HPDE6-E6E7 (cell line): ENCODE data around the gene PDLIM1.

ENCODE experiments used
- DNase-seq: peaks from one replicate; pipeline ENCODE4 v3.0.0; 2011; ENCODE audit warnings: missing footprints; ENCODE audit errors: extremely low spot score

The PDLIM1 gene

GRCh38 chr10:95289003-95289920 is 1.5 kb downstream of the PDLIM1 start:
- no peak for DNase-seq

DNA sequence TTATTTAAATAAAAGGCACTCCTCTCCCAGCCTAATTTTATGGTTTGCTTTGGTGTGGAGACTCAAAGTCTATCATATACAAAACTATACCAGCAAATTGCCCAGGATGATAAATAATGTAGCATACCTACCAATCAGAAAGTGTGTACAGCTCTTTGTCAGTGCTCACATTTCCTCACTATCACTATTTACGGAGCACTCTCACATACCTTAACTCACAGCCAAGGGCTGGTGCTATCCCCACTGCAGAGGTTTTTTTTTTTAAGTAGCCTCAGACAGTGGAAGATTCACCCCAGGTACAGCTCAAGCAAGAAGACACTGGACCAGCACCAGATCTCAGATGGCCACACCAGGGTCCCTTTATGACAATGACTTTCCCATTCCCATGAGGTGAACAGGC is 2.5 kb downstream of the PDLIM1 start:
- DNase-seq: no peak

- DNase-seq: no peak
Observed at GRCh38 chr10:95287281-95287680, 3.5 kb downstream of the PDLIM1 start.

DNA sequence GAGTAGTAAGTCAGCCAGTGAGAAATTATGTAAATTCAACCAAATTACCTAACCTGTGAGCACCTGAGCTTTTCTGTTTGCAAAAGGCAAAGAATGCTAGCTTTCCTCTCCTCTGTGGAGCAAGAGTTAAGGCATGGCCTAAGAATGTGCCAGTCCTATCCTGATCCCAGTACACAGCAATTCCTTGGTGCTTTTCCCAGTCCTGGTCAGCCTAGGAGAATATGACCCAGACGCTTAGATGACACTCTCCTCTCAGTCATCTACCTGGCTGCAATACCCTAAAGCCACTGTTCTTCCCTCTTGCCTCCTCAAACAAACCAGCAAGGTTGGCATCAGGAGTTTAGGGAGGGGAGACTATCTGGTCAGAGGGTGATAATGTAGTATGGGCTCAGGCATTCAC is 4.1 kb downstream of the PDLIM1 start:
- no peak for DNase-seq

- no peak for DNase-seq
Observed at GRCh38 chr10:95285556-95285955, 5.2 kb downstream of the PDLIM1 start.

DNA sequence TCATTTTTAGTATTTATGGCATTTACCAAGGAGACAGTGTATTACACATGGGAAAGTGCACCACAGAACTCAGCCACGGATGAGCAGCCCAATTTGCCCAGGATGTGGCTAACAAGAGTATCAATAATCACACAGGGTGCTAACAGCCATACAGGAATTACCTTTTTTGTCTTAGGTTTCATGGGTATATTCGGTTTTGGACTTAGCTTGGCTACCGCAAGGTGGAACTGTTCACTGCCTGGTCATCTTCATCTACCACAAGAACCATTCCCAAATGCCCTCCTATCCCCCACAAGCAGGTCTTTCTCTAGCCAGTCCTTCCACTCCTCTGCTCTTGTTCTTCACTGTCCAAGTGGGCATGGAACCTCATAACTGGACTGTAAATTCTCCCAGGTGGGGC is 6.0 kb downstream of the PDLIM1 start:
- no peak for DNase-seq

GRCh38 chr10:95282107-95282506 is 8.7 kb downstream of the PDLIM1 start:
- DNase-seq: no peak

DNA sequence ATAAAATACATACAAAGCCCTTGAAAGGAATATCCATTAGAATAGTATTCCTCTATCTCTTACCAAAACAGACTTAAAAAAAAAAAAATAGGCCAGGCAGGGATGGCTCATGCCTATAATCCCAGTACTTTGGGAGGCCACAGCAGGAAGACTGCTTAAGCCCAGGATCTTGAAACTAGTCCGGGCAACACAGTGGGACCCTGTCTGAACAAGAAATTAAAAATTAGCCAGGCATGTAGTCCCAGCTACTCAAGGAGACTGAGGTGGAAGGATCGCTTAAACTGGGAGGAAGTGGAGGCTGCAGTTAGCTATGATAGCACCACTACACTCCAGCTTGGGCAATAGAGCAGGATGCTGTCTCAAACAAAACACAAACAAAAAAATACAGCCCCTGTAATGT is 9.6 kb downstream of the PDLIM1 start:
- DNase-seq: no peak

- no peak for DNase-seq
Observed at GRCh38 chr10:95280637-95281036, 10.2 kb downstream of the PDLIM1 start.

DNA sequence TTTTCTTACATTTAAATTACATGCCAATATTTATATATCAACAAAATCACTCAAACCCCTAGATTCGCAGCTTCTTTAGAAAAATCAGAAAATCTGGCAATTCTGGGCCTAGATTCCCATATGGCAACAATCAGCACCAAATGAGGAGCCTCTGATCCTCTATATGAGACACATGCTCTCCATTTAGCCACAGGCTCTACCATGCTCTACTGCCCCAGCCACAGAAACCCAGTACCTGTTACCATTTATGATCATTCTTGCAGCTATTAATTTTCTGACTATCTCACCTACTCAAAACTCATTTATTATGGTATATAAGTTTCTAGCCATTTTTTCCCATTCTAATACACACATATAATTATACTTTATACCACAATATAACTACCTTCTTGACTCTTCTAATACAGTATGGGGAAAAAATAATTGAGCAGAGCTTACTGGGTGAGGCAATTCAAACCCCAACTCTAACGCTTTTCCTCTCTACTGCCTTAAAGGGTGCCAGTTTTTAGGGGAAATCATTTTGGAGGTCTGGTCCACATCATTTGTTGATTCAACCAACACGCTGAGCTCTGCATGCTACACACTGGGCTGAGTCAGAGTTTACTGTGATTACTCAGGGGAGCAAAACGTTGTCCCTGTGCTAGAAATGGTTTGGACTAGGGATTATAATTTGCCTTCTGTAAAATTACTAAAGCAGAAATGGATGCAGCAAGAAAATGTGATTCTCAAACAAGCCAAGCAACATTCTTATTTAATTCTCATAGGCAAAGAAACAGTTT is 11.6 kb downstream of the PDLIM1 start:
- DNase-seq: no peak

DNA sequence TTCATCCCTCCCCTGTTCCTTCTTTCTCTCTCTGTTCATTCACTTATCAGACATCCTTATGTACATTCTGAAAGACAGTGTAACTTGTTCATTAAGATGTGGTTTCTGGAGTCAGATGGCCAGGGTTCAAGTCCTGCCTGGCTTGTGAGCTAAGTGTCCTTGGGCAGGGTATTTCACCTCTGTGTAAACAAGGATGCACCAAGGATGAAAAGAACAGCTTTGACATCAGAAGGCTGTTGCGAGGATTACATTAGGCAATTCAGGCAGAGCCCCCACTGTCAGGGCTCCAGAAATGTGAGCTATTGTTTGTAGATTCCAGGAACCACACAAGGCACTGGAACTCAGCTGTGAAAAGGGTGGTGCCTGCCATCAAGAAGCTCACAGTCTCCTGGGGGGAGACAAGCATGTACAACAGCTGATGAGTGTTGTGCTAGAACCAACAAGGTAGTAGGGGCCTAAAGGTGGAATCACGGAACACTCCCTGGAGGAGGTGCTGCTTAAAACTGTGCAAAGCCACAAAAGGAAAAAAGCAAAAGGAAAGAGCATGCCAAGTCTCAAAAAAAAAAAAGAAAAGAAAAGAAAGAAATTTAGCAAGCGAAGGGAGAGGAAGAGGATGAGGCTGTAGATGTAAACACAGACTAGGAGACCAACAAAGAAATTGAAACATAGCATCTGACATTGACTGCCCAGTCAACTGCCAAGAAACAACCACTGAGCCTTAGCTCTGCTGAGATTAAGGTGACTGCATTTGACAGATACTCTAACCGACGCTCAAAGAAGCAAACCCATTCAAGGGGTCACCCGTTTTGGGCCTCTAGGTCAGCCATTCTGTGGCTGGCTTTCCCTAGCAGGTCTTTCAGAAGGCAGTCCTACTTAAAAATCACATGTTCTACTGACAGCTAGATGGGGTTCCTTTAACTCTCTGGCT is 12.5 kb downstream of the PDLIM1 start:
- DNase-seq: no peak

- no peak for DNase-seq
Observed at GRCh38 chr10:95277614-95278013, 13.2 kb downstream of the PDLIM1 start.

GRCh38 chr10:95277201-95277570 is 13.6 kb downstream of the PDLIM1 start:
- no peak for DNase-seq

DNA sequence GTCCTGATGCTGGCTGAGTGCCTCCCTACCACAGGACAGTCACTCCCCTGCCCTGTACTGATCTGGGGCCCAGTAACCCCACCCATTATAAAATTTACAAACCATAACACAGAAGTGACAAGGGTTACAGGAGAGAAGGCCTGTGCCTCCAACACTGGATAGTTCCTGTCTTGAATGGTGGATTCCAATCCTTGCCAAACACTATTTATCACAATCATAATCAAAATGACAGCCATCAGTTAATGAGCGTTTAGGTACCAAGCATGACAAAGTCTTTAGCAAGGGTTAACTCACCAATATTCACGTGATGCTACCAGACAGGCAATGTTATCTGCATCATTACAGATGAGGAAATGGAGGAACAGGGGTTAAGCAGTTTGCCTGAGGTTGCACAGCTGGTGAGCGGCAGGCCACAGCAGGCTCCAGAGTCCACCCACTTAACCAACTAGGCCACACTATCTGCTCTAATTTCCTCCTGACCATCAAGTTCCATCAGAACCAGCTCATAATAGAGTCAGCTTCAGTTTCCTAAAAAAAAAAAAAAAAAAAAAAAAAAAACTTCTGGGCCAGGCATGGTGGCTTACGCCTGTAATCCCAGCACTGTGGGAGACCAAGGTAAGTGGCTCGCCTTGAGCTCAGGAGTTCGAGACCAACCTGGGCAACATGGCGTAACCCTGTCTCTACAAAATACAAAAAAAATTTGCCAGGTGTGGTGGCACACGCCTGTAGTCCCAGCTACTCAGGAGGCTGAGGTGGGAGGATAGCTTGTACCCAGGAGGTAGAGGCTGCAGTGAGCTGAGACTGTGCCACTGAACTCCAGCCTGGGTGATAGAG is 14.2 kb downstream of the PDLIM1 start:
- DNase-seq: no peak

DNA sequence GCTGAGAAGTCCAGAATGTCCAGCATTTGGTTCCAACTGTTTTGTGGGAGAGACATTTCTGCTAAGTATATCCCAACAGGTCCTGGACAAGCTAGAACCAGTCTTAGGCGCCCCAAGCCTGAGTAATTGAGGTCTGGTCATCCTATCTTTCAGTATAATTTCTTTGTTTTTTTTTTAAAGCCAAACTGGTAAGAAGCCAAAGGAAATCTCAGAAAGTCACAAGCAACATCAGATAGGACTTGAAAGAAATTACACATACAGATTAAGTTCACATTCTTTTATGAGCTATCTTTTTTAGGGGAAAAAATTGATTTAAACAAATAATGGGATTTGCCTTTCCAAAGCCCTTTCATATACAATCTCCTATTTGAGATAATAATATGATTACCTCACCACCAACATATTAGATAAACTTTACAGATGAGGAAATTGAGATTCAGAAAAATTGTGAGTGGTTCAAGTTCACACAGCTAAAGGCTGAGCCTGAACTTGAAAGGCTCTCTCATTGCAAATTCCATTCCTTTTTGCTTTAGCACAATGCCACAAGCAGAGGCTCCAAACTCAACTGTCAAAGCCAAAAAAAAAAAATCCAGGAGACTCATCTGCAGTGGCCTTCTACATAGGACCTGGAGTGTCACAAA is 15.0 kb downstream of the PDLIM1 start:
- DNase-seq: no peak

- no peak for DNase-seq
Observed at GRCh38 chr10:95273393-95274312, 17.1 kb downstream of the PDLIM1 start.

DNA sequence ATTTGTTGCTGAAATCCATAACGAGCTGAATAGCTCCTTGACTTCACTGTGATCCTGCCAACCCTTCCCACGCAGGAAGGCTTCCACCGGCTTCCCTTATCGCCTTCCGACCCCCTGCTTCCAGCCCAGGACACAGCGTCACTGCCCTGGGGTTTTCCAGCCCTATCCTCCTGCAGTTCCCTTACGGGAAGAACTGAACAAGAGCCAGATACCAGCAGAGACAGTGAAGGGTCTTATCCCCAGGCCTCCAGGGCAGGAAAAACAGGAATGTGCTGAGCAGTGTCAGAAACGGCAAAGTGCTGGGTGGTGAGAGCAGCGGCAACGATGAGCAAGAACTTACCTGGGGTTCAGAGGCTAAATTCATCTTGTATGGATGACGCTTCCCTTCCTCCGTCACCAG is 22.4 kb downstream of the PDLIM1 start:
- no peak for DNase-seq

- DNase-seq: no peak
Observed at GRCh38 chr10:95267251-95267650, 23.6 kb downstream of the PDLIM1 start.

DNA sequence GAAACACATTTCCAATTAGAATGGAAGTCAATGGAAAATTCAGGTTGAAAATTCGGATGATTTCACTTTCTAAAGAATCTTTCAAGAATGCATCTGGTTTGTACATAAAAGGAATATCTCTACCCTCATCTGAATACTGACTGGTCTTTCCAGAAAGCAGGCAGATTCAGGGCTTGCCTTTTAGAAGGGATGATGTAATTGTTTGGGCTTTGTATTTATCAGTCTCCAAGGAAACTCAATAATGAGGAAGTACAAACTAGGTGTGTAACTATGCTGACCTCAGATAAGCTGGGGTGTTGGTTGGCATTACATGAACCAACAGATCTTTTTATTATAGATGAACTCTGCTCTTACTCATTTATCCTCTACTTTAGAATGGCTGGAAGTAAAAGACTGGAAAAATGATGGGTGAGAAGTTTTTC is 24.1 kb downstream of the PDLIM1 start:
- DNase-seq: peak; percentile 86
